GM21423 (cell line): Measurements from ENCODE around the gene LTC4S.
A peak's percentile ranks its signal among the peaks of the same experiment; 100 is the strongest.

Experiments
- ATAC-seq: cut with Tn5 transposase; IDR thresholded peaks from one replicate; pipeline ENCODE4 v1.9.1; 2021; ENCODE audit warnings: mild to moderate bottlenecking, moderate library complexity; ENCODE audit not compliant: unreplicated experiment

LTC4S gene

GRCh38 chr5:179795049-179795862 lies 1.5 kb downstream of the LTC4S start:
- no peak for ATAC-seq

DNA sequence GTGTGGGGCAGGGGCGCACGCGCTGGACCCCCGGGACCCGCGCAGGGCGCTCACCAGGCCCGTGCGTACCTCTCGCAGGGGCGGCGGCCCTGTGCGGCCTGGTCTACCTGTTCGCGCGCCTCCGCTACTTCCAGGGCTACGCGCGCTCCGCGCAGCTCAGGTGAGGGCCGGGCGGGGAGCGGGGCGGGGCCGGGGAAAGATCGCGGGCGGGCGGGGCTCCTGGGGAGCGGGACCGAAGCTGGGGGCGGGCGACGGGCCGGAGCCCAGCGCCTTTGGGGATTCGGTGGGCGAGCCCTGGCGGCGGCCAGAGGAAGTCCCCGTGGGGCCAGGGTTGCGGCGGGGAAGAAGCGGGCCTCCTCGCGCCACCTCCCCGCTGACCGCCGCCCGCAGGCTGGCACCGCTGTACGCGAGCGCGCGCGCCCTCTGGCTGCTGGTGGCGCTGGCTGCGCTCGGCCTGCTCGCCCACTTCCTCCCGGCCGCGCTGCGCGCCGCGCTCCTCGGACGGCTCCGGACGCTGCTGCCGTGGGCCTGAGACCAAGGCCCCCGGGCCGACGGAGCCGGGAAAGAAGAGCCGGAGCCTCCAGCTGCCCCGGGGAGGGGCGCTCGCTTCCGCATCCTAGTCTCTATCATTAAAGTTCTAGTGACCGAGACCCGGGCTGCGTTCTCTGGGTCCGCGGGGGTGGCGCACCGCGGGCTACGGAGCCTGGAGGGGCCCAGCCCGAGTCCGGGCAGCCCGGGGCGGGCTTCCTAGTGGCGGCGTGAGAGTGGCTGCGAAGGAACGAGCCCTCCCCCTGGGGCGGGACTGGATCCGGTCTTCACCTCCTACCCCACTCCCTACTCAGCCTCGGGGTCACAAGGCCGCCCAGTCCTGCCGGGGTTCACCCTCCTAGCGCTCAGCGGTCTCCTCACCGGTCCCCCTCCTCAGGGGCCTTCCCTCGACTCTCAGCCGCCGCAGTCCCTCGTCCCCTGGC lies 2.4 kb downstream of the LTC4S start:
- peak; percentile 60 for ATAC-seq

DNA sequence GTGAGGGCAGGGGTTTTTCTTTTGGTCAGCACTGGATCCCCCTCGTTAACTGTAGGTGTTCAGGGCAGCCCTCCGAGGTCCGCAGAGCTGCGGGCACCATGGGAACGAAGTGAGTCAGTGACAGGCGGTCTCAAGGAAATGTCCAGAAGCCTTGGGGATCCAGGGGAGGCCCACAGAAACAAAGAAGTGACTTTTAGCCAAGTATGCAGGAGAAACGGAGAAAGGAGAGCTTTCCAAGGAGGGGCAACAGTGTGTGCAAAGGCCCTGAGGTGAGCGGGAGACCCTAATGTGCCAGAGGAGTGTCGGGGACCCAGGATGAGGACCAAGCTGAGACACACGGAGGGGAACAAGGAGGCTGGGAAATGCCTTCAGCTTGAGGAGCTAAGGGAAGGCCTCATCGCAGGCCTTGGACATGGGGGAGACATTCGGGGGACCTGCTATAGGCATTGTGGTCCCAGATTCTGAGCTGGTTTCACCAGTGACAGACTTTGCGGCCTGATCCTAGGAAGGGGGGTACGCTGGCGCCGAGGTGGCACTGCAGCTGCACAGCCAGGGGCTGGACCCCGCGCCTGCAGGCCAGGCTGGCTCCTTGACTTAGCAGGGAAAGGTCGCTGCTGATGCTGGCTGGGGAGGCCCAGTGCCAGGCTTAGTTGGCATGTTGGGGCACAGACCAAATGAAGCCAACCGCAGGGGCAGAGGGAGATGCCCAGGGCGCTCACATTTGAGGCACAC lies 3.3 kb downstream of the LTC4S start:
- ATAC-seq, result no peak

GRCh38 chr5:179797741-179798140 lies 4.0 kb downstream of the LTC4S start:
- ATAC-seq, result no peak

GRCh38 chr5:179798144-179798770 lies 4.5 kb downstream of the LTC4S start:
- no peak for ATAC-seq

DNA sequence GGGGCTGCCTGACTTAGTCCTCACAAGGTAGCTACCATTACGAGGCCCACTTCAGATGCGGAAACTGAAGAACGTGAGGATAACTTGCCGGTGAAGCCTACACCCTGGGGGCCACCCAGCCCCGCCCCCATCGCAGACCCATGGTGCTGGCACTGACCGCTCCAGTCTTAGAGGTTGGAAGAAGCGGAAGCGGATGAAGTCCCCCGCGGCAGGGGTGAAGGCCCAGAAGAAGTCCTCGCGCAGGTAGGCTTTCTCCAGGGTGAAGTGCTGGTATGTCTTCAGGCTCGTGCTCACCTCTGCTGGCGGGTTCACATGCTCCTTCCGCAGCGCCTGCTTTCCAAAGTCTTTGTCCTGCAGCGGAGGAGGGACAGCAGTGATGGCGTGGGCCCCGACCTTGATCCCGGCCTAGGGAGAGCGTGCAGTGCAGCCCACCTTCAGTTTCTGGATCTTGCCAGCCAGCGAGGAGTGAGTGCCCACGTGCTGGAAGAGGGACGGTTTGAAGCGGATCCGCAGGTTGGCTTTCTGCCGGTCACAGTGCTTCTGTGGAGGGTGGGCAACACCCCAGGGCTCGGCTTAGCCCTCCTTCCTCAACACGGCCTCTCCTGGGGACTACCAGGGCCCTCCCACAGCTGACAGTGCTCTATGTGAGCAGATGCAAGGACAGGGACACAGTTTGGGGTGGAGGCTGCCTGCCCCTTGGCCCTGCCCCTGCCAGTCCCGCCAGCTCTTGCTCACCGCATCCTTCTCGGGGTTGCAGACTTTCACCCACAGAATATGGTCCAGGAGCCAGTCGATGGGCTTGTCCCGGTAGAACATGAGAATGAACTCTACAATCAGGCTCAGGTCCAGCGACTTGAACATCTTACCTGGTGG lies 5.2 kb downstream of the LTC4S start:
- no peak for ATAC-seq

DNA sequence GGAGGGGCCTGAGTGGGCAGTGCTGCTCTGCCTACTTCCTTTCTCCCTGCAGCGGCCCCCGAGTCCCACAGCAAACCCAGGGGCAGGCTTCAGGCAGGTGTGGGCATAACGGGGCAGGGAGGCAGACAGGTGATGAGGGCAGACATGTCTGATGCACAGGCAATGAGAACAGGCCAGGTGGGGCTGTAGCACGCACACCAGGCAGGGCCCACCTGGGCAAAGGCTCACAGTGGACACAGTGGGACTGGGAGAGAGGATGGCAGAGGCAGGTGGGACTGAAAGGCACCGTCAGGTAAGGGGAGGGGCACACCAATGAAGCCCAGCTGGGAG lies 5.8 kb downstream of the LTC4S start:
- no peak for ATAC-seq

- ATAC-seq, result no peak
Observed at GRCh38 chr5:179800071-179800695, 6.4 kb downstream of the LTC4S start.

DNA sequence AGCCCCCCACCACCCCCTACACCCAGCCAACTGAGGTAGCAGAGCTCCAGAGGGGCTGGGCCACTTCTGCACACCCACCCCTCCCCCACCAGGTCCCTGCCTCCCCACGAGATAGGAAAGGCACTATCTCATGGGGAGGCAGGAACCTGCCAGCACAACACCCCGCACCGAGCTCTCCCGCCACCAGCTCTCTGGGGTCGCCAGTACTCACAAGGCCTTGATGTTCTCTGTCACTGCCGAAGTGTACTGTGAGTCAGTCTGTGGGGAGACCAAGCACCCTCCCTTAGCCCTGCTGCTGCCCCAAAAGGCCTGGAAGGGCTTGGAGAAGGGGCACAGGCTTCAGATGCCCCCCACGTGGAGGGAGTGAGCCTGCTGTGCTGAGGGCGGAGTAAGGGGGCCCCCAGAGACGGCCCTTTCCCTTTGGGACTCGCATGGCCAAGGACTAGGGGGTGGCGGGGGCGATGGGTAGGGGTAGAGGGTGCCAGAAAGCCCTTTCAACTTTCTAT lies 7.0 kb downstream of the LTC4S start:
- ATAC-seq, result no peak

DNA sequence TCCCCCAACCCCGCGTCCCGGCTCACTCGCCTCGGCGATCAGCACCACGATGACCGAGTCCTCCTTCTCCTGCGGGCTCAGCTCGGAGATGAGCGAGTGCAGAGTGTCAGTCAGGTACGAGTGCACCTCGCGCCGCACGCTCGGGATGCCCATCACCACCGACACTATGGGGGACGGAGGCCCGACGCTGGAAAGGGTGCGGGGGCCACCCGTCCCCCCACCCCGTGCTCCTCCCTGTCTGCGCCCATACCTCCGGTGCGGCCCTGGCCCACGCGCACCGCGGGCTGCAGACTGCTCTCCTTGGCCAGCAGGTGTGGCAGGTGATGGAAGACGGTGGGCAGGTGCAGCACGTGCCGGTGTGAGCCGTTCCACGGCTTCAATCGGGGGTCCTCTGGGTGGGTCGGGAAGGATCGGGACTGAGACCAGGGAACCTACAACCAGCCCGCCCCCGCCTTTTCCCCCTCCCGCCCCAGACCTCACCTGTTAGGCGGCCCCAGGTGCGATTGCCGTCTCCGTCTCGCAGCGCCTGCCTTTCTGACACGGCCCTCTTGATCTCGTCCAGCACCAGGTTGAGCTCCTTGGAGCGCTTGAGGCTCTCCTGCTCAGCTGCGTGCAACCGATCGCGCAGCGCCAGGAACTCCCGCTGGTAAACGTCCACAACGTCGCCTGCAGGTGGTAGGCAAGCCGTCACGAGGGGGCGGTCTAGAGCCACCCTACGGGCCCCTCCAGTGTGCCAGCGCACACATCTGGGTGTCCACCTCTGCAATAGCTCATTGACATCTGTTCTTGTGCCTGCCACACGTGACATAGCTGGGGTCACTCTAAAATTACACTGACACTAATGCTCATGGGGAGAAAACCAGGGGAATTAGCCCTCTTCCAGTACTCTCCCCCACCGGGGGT lies 7.8 kb downstream of the LTC4S start:
- ATAC-seq, result peak; percentile 32

- ATAC-seq, result no peak
Observed at GRCh38 chr5:179802207-179802883, 8.6 kb downstream of the LTC4S start.

GRCh38 chr5:179802950-179803562 lies 9.3 kb downstream of the LTC4S start:
- no peak for ATAC-seq

DNA sequence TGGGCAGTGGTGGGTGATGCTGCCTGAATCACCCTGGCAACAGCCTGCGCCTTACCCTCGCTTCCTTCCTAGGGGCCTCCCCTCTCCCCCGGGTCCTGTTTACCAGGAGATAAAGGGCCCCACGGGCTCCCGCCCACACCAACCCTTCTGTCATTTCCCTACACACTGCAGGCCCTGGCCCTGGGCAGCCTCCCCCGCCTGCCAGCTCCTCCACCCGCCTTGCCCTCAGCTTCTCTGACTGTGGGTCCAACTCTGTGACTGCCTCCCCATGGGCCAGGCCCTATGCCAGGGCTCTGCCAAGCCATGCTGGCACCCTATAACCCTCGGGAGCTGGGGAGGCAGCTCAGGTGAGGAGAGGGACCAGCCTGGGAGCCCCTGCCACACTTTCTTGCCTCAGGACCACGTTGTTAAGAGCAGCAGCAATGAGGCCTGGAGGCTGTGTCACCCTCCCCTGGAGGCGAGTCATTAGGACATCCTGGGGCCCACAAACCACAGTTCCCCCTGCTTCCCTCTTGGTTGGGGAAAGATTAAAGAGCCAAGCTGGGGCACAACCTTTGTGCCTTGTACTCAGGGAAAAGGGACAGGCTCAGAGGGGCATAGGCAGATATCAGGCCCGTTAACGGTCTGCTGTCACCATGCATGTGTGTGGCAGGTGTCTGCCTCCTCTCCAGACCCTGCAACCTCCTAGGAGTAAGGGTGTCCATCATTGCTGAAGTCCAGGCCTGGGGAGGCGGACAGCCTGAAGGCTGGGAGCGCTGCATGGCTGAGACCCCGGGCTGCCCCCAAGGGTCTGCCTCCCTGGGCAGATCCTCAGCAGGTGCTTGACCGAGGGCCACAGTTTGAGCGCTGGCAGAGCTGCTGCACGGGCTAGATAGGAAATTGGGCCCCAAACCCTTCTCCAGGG lies 10.1 kb downstream of the LTC4S start:
- ATAC-seq, result no peak

GRCh38 chr5:179804555-179804947 lies 10.8 kb downstream of the LTC4S start:
- no peak for ATAC-seq

- ATAC-seq, result no peak
Observed at GRCh38 chr5:179805070-179805528, 11.3 kb downstream of the LTC4S start.
